ENCODE measurements around the gene EHD4.

The EHD4 gene

DNA sequence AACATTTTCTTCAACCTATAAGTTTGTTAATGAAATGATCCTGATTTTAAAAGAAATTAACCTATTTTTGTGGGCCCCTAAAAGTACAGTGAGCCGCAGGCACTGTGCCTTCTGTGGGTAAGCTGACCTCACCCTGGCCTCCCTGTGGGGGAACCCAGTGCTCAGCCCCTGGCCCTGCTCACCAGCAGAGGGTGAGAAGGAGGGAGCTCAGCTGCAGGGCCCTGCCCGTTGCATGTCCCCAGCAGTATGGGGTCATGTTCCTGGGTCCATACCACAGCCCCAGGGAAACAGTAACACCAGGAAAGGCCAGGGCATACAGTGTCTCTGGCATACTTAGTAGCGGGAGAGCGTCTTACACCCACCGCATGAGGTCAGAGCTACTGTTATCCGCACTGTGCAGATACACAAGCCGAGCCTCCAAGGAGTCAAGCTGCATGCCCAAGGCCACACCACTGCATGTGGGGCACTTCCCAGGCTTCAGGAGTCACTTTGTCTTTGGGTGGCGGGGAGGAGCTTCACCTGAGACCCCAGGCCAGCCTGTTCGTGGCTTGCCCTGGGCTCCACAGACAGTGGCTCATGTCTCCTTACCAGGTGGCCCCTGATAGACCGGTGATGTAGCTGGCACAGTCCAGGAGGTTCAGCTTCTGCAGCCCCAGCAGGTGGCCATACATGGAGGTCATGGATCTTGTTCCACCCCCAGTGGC lies 22.6 kb upstream of the EHD4 start:
- DNase-seq: no peak

DNA sequence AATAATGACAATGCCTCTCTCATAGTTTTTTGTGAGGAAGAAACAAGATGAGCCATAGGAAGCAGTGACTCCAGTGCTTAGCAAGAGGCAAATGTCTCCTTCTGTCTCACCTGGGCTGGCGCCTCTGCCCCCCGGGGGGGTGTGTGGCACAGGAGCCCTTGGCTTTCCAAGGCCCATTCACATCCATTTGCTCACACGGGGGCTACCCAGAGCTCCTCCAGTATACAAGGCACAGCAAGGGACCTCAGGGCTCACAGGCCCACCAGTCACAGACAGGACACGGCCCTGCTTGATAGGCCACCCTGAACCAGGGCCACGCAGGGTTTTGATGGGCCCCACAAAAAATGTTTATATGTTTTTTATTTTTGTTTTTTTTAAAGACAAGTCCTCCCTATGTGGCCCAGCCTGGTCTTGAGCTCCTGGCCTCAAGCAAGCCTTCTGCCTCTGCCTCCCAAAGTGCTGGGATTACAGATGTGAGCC lies 21.9 kb upstream of the EHD4 start:
- DNase-seq: no peak

DNA sequence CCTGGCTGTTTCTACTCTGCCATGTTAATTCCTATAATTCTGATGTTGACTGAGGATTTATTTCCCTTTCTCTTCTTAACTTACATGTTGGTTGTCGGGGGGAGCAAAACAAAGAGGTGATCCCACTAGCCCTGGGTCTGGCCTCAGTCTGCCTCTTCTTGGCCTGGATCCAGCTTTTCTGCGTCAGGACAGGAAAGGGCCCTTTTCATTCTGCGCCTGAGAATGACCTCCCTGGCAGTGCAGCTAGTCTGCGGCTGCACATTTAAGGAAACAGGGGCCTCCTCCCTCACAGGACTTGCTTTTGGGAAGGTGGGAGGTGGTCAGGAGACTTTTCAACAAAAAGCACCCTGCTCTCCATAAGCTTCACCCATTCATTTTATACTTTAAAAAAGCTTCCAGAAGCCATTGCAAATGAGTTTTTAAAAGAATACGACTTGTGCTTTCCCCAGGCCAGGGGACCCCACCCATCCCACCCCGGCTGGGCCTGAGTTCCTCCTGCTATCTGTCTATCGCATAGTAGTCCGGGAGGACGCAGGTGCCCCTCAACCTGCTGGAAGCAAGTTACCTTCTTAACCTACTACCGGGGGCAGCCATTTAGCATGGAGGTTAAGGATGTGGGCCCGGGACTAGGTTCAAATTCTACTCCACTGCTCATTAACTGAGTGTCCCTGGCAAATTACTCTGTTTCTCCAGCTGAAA lies 21.3 kb upstream of the EHD4 start:
- DNase-seq: no peak

DNA sequence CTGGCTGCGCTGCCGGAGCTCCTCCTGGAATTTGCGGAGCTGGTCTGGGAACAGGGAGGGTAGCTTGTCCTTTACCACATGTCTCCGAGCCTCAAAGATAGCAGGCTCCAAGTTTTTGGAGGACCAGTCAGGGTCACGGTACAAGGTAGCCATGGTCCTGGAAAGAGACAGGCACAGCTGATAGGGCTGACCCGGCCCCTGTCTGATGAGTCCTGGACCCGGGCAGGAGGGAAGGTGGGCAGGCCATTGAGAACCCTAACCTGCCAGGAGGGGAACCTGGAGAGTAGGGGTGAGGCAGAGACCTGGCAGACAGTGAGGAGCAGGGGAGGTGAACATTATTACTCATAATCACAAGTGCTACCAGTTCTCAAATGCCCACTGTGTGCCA lies 20.4 kb upstream of the EHD4 start:
- DNase-seq: no peak

DNA sequence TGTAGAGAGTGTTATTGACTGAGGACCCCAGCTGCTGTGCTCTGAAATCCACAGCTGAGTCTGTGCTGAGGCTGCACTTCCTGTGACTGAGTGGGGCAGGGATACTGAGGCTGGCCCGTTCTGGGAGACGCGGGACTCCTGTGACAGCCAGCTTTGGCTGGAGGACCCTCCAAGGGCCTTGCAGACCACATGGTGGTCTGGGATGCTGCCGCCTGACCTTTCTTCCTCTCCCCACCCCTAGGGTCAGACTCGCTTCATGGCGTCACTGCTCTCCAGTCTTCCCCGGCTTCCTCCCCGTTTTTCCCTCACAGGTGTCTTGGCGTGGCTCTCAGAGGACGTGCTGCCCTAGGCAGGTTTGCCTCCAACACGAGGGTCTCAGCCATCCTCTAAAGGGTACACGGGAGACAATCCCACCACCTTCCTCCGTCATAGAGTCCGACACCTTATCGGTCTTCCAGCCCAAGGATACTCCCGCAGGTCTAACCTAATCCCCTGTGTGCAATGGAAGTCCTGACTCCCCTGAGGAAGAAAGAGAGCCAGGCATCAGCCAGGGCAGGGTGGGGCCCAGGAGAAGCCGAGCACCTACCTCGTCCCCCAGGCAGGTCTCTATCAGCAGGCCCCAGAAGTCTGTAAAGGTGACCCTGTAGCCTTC lies 19.9 kb upstream of the EHD4 start:
- DNase-seq: no peak

DNA sequence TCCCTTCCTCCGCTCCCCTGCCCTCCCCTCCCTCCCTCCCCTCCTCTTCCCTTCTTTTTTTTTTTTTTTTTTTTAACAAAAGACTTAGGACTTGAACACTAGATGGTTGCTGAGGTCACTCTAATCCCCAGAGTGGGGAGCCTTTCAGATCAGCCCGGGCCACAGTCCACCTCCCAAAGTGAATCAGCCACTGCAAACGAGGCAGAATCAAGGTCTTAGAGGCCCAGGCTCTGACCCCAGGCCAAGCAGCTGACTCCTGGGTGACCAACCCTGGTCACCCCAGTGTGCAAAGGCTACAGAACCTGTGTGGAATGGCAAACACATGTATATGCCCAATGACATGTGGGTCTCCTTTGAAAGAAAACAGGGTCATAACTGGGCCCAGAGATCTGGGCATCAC lies 18.3 kb upstream of the EHD4 start:
- no peak for DNase-seq

DNA sequence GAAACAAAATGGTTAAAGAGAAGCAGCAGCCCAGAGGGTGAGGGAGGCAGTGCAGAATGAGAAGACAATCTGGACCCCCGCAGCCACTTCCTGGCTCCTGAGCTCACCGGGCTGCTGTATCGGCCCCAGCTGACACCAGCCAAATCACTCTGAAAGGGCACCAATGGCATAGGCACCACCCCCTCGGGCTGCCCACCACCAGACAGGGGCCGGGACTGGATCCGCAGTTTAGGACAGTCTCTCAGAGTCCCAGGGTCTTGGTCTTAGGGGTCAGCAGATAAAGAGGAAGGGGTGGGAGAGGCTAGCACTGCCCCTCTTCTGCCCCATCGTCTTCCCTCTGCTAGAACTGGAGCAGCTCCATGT lies 17.9 kb upstream of the EHD4 start:
- no peak for DNase-seq

DNA sequence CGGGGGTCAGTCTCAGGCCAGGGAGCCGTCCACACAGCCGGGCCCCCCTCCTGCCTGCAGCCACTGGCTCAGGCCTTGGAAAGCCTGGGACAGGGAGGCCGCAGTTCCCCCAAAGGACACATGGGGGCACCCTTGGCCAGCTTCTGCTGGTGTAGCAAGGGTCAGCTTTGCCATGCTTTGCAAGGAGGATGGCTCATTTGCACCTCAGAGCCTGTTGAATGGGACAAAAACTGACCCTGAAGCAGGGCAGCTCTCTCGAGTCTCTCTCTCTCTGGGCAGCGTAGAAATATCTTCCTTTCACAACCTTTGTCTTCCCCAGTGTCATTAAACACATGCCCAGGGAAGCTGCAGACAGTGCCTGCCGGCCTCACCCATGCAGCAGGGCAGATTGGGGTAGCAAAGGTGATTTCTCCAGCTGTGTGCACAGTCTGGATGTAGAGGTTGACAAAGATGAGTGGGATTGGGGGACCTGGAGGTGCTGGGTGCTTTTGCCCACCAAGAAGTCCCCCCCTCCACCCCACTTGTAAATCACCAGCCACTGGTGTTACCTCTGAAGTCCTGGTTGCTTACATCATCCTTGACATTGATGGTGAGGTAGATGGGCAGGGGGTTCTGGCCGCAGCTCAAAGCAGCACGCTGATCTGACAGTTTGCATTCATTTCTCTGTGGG lies 17.4 kb upstream of the EHD4 start:
- DNase-seq: peak; percentile 85

DNA sequence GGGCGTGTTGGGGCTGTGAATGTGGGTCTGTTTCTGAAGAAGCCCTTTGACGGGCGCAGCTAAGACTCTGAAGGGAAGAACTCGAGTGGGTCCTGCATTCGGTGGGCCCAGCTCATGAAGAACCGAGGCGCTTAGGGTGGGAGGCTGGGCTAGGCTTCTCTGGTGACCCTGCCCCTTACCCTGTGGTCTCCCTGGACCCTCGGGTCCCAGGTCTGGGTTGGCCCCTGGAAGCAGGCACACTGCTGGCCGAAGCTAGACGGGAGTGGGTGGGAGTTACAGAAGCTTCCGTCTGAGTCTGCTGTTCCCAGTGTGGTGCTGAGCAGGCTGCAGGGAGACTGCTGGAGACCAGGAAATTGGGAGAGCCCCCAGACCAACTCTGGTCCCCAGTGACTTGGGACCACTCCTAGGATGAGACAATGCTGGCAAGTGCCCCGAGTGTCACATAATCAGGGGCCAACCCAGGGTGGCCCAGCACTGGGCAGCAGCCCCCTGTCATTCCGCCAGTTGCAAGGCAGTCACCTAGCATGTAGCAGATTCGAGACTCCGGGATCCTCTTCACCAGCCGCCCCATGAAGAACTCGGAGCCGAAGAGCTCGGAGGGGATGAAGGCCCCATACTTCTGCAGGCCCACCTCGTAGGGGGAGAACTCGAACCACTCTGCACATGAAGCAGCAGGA lies 16.7 kb upstream of the EHD4 start:
- DNase-seq: no peak

DNA sequence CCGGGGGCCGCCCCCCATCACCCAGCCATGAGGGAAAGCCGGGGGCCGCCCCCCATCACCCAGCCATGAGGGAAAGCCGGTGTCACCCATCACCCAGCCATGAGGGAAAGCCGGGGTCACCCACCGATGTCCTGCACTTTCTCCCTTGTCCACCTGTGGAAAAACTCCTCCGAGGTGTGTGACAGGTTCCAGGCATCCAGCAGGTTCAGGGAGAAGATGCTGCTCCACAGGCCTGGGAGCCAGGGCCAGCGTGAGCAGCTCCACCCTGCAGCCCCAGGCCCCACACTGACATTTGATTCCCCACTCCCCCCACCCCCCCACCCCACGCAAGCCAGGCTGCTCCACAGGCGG lies 15.5 kb upstream of the EHD4 start:
- no peak for DNase-seq

DNA sequence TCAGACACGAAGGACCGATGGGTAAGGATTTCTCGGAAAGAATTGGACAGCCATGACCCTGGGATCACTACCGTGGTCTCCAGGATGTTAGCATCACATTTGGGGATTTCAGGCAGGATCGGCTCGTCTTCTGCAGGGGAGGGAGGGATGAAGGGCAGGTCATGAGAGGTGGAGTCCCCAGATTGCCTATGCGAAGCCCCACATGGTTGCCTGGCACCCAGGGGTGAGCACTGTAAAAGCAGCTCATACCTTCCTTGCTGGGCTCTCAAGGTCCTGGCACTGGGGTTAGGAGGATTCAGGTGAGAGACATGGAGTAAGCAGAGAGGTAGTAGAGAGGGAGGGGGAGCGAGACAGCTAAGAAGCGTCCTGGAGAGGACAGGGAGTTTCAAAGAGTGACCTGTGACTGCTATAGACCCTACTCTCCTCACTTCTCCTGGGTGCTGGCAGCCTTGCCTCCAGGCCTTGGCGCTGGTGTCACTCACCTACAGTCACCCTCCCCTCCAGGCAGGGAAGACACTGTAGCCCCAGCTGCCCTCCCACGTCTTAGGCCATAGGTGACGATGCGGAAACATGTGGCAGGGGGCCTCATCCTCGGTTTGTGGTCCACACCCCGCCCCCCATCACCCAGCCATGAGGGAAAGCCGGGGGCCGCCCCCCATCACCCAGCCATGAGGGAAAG lies 15.0 kb upstream of the EHD4 start:
- no peak for DNase-seq

DNA sequence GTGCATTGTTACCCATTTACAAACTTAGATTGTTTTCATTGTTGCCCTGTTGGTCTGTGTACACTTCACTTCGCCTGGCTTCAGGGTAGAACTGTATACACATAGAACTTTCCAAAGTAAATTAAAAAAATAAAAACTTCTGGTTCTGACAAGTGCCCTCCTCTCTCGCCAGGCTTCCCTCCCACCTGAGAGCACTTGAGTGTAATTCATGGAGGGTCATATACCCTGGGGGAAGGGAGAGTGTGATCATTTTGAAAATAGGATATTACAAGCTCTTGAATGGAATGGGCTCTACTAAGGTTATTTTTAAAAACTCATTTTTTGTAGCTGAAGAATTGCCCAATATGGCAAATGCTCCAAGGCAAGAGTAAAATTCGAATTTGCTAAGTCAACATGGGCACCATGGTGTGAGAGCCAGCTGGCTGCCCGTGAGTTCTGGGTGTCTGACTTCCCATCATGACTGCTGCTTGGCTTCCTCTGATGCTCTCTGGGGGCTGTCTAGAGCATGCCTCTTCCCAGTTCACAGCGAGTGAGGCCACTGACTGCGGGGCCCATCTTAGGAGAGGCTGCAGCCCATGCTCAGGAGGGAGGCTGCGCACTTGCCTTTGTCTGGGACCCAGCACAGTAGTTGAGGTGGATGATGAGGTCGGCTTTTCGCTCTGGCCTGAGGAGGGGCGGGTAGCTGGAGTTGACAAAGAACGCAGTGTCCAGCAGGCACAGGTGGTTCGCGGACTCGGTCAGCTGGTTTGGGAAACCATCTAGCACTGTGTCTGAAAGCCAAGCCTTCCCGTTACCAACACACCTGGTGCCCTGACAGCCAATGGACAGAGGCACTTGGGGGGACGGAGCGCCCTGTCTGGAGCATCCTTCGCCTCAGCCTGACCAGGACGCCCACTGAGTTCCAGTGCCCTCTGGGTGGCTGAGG lies 13.1 kb upstream of the EHD4 start:
- DNase-seq: no peak

DNA sequence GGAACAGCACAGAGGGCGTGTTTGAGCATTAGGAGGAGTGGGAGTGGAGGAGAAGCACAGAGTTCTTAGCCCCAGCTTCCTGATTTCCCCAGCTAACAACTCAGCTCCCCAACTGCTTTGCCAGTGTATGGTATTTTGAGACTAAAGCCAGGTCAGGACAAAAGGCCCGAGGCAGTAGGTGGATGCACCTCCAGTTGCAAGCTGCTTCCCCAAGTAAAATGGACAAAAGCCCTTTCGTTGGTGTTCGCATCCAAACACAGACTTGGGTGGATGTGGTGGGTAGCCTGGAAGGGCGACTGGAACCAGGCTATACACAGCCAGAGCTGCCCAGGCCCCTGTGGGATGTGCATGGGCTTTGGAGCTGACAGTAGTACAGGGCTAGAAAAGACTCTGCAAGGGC lies 12.3 kb upstream of the EHD4 start:
- DNase-seq: no peak

DNA sequence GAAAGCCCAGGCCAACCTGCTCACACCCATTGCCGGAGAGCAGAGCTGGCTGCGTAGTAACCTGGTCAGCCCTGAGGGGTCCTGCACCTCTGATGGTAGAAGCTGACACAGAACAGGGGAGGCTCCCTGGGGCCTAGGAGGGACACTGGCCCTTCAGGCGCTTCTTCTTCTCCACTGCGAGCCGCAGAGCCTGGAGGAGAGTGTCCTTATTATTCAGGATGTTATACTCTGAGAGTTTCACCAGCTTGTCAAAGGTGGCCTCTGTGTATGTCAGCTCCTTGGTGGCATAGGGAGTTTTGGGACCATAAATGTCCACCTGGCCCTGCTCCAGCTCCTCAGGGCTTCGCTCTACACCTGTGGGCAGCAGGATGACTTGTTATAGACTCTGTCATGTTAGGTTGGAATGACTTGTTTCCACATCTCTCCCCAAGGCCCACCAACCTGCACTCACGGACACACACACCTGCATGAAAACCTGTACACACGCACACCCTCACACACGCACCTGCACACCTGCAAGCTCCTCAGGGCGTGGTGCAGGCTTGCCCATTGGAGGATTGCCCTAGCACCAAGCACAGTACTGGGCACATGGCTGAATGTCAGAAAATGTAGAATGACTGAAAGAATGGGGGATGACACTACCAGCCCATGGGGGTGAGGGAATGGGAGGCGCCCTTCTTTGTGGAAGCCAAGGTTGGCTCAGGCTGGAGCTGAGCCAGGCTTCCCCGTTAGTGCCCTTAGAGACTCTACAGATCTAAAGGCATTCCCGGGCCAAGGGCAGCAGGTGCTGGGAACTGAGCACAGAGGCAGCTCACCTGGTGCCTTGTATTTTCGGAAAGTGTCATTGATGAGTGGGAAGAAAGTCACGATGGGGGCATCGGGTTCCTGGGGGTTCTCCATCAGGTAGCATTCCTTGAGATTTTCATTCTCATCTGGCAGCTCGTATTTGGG lies 11.5 kb upstream of the EHD4 start:
- DNase-seq: no peak

DNA sequence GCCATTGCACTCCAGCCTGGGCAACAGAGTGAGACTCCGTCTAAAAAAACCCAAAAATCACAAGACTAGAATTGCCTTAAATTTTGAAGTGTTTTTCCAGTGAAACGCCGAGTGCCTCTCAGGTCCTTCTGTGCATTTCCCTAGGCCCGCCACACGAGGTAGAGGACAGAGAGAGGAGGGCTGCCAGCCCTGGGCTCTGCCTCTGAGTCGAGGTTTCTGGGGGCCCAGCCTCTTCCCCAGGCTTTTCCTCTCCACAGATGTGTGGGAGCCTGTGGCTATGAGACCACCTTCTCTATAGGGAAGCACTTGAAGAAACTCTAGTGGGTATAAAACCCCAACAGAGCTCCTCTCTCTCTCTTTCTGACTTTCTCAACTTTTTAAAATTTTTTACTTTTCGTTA lies 10.9 kb upstream of the EHD4 start:
- no peak for DNase-seq

DNA sequence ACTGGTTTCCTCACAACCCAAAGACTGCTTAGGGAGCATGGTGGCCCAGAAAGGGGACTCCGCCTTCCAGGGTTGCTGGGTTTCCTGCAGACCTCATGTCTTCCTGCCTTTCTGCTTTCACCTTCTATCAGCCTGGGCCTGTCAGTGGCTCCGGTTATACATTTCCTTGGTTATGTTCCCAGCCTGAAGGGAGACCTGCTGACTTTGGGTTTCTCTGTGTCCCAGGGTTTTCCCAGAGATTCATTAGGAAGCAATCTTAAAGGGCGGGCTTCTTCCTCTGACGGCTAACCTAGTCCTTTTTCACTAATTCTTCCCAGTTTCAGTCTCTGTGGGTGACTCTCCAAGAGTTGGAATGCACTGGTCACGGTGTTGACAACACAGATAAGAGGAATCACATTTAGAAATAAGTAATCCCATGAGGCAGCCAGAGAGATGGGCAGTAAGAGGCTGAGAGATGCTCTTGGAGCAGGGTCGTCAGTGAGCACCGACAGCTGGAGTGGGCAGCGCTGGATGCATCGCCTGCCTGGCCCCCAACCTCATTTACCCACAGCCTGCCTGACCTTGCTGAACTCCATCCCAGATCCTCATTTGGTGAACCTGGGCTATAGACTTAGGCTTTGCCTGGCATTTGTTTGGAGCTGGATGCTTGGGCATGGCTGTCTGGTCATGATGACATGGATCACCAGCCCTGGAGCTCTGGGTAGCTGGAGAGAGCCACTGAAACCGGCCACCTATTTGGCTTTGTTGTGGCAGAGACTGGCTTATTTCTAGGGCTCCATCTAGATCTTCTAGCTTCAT lies 10.0 kb upstream of the EHD4 start:
- no peak for DNase-seq

DNA sequence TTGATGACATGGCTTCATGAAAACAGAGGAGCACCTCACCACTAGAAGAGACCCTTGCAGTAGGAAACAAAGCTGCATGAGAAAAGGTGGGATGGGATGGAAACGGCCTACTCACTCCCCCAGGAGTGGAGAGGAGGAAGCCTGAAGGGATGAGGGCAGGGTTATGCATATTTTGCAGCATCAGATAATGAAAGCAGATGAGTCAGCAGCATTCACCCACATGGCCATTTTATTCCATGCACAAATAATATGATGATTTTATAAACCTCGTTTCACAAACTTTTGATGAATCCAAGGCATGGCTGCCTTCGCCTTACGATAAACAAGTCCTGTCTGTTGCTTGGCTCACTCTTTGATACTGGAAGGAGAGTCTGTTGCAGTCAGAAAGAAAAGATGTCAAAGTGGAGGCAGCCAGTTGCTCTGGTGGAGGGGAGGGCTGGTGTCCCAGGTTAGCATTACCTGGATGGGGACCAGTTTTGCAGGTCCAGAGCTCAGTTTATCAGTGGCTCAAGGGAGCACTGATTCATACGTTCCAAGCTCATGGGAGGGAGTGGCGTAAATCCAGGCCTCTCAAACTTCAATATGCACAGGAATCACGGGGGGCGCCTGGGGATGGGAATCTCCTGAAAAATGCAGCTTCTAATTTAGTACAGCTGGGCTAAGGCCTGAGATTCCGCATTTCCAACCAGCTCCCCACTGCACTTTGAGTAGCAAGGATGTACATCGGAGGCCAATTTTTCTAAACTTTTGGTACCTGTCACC lies 9.2 kb upstream of the EHD4 start:
- no peak for DNase-seq

DNA sequence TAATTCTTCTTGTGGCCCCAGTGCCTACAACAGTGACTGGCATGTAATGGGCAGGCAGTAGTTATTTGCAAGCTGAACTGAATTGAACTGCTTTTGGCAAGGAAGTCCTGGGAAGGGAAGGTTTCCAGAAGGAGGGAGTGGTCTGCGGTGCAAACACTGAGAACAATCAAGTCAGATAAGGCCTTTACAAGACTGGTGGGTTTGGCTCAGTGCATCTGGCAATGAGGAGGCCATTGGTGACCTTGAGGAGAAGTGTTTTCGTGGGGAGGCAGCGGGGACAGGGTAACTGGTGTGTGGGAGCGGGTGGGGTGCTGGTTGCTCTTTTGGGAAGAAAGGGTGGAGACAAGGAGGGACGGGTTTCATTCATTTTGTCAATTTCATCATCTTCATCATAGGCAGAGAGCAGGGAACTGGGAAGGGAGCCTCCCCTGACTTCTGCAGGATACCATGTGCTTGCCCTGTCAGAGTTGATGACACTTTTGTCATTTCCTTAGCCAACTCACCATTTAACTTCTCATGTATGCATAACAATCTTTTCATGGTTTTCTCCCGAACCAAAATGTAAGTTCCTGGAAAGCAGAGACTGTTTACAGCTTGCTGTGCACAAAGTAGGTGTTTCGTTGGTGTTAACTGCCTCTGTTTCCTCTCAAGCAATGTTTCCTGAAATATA lies 8.4 kb upstream of the EHD4 start:
- DNase-seq: no peak

Data from activated CD8-positive, alpha-beta memory T cell treated with anti-CD3 and anti-CD28 coated beads, Interleukin-2, amount 50 U/mL, for 4 hours (primary cell).